Panc1 (cell line): ENCODE results near the gene TPSG1. TPM values are rescaled to one million over a fixed set of nuclear protein-coding genes. Genes with fewer than 3 reads are reported as not detected.

ENCODE experiments used
- ATAC-seq: fragments of 200-7000 bp; cut with Tn5 transposase; 2 replicates; pipeline ENCODE4 v1.9.1; 2020; ENCODE audit warnings: mild to moderate bottlenecking, moderate library complexity
- BruUV-seq: library from RNA; stranded (reverse); fragments of 400-500 nt; replicated peaks from 2 replicates; lab custom pipeline; 2021; lab: Mats Ljungman, UMichigan
- CTCF ChIA-PET: fragments of 300-600 bp; sonication (Branson Sonifier 250); formaldehyde crosslinking; loops from one replicate; lab custom pipeline; 2022; ENCODE audit warnings: antibody characterized with exemption; lab: Charles Lee
- POLR2A ChIA-PET: fragments of 300-600 bp; sonication (Branson Sonifier 250); formaldehyde crosslinking; loops from one replicate; lab custom pipeline; 2022; ENCODE audit warnings: antibody characterized with exemption; lab: Charles Lee
- DNase-seq: peaks from one replicate; pipeline ENCODE4 v3.0.0-alpha.2; 2010; ENCODE audit warnings: low read depth, low spot score
- H3K27ac ChIP-seq: 2 replicates; pipeline ENCODE4 v1.5.1; 2011; ENCODE audit warnings: mild to moderate bottlenecking, low read length, inconsistent platforms
- H3K27me3 ChIP-seq: fragments of 200-500 bp; sonication (Bioruptor generic); 2 replicates; pipeline ENCODE4 v1.6.0; 2014; ENCODE audit warnings: low read length, inconsistent platforms; ENCODE audit not compliant: control insufficient read depth, insufficient read depth
- H3K36me3 ChIP-seq: fragments of 200-500 bp; sonication (Bioruptor generic); 2 replicates; pipeline ENCODE4 v1.5.1; 2014; ENCODE audit warnings: inconsistent platforms, mild to moderate bottlenecking, low read length, moderate library complexity; ENCODE audit not compliant: control insufficient read depth, insufficient read depth
- H3K4me1 ChIP-seq: 2 replicates; pipeline ENCODE4 v1.5.1; 2011; ENCODE audit warnings: inconsistent platforms, mild to moderate bottlenecking, low read length, moderate library complexity; ENCODE audit not compliant: control insufficient read depth, insufficient read depth
- H3K4me3 ChIP-seq, 2 experiments: 2 replicates each; pipeline ENCODE4 v1.5.1; 2011 to 2012; ENCODE audit warnings: low read depth in 2 of 2, low read length in 2 of 2, mild to moderate bottlenecking in 2 of 2, inconsistent platforms in 1 of 2, moderate library complexity in 1 of 2
- H3K9me3 ChIP-seq: fragments of 200-500 bp; sonication (Bioruptor generic); 2 replicates; pipeline ENCODE4 v1.5.1; 2014; ENCODE audit warnings: low read depth, mild to moderate bottlenecking, inconsistent platforms, low read length, moderate library complexity; ENCODE audit not compliant: control insufficient read depth, insufficient read depth
- CTCF ChIP-seq: fragments of 450-650 bp; IDR thresholded peaks from 2 replicates; pipeline ENCODE4 v1.5.1; 2017; ENCODE audit warnings: mild to moderate bottlenecking
- POLR2AphosphoS5 ChIP-seq: IDR thresholded peaks from 2 replicates; pipeline ENCODE4 v1.6.1; 2012; ENCODE audit warnings: mild to moderate bottlenecking, low read depth, low read length, moderate library complexity
- REST ChIP-seq, 2 experiments: IDR thresholded peaks; 2 replicates each; pipeline ENCODE4 v1.6.1; 2011 to 2012; ENCODE audit warnings: low read depth in 2 of 2, control low read depth in 1 of 2, low read length in 1 of 2, mild to moderate bottlenecking in 1 of 2, moderate library complexity in 1 of 2; ENCODE audit not compliant: insufficient read depth in 1 of 2
- SIN3A ChIP-seq: IDR thresholded peaks from 2 replicates; pipeline ENCODE4 v1.6.1; 2012; ENCODE audit warnings: low read depth, mild to moderate bottlenecking, low read length, moderate library complexity, borderline replicate concordance; ENCODE audit not compliant: insufficient read depth
- TCF7L2 ChIP-seq: IDR thresholded peaks from 2 replicates; pipeline ENCODE4 v1.6.1; 2011; ENCODE audit warnings: mild to moderate bottlenecking, low read depth, low read length, inconsistent platforms
- in situ Hi-C: cut with HindIII; loops from 2 replicates; pipeline ENCODE4 v1.10.0; 2016; ENCODE audit warnings: low sequenced_read_pairs, low pct_unique_long_range_greater_than_20kb
- intact Hi-C: fragments of 100-400 bp; cut with micrococcal nuclease; formaldehyde crosslinking; loops from one replicate; pipeline ENCODE4 v1.10.0; 2022; ENCODE audit not compliant: unreplicated experiment
- total RNA-seq: library from RNA; stranded (reverse); gene quantifications from one replicate; pipeline ENCODE4 v1.2.1, GENCODE V29; 2021; ENCODE audit not compliant: unreplicated experiment

Gene TPSG1
- total RNA-seq, 1 experiment from 2014 or later = 4.6 TPM

GRCh38 chr16:1215574-1216295 is 9.3 kb downstream of the TPSG1 start:
- CTCF ChIA-PET = no interaction called here
- in situ Hi-C loops = no loop called here
- Histone ChIP-seq H3K36me3 (no peaks in the 10 kb centered on the region; the same call in 1 of the 2 replicates), H3K27me3 (no peaks in the 10 kb centered on the region), H3K27ac (no peak overlapping the region), H3K9me3 (no peaks in the 10 kb centered on the region), H3K4me1 (no peaks in the 10 kb centered on the region), H3K4me3 (no peak overlapping the region)
- ATAC-seq (no peak), DNase-seq (no peak)
- POLR2A ChIA-PET = no interaction called here
- no peak for TF ChIP-seq CTCF
- TF ChIP-seq SIN3A = no peak
- no peak for TF ChIP-seq REST (IDR thresholded peaks at IDR 0.05; ENCODE audit: insufficient read depth in 1 of 2, low read depth in 2 of 2, low read length in 1 of 2)
- no peak for TF ChIP-seq POLR2AphosphoS5
- TF ChIP-seq TCF7L2 = no peak
- intact Hi-C loops = no loop called here
- no TSS peak for BruUV-seq

GRCh38 chr16:1214719-1215118 is 10.3 kb downstream of the TPSG1 start:
- no peak for TF ChIP-seq REST (IDR thresholded peaks at IDR 0.05; ENCODE audit: insufficient read depth in 1 of 2, low read depth in 2 of 2, low read length in 1 of 2)
- TF ChIP-seq SIN3A = no peak
- no peak for TF ChIP-seq POLR2AphosphoS5
- no peak for TF ChIP-seq TCF7L2
- no peak for TF ChIP-seq CTCF
- ChIA-PET CTCF (no interaction called here), POLR2A (interaction anchor here (0.5 kb wide), 1 partner anchor 94 kb away, joined by 9 read pairs; no protein-coding TSS in a partner anchor)
- DNase-seq (no peak), ATAC-seq (no peak)
- BruUV-seq = no TSS peak
- Histone ChIP-seq H3K36me3 (no peaks in the 10 kb centered on the region; the same call in 1 of the 2 replicates), H3K9me3 (no peaks in the 10 kb centered on the region), H3K4me3 (no peak overlapping the region), H3K4me1 (no peaks in the 10 kb centered on the region), H3K27ac (no peak overlapping the region), H3K27me3 (no peaks in the 10 kb centered on the region)
- intact Hi-C loops (no loop called here), in situ Hi-C loops (no loop called here)
